Sigmoid colon (tissue), 7 donors: ENCODE data around the gene LRRK2. TPM values are rescaled to one million over a fixed set of nuclear protein-coding genes. Genes with fewer than 3 reads are reported as not detected.
"Not testable (repeated sequence)": the region's sequence is repeated elsewhere in the genome, so short reads cannot be mapped to it uniquely, and the experiment has no call there.

Source experiments
- DNase-seq: peaks from one replicate; pipeline ENCODE4 v3.0.0-alpha.2; 2019
- H3K27ac ChIP-seq, 4 donors: fragments of 200-600 bp; sonication (generic); one replicate each; pipeline ENCODE4 v1.5.1; 2016 to 2019; ENCODE audit warnings: mild to moderate bottlenecking in 1 of 4
- H3K27me3 ChIP-seq, 3 donors: fragments of 200-600 bp; sonication (generic); one replicate each; pipeline ENCODE4 v1.5.1; 2019; ENCODE audit warnings: mild to moderate bottlenecking in 1 of 3
- H3K36me3 ChIP-seq, 4 donors: fragments of 200-600 bp; sonication (generic); one replicate each; pipeline ENCODE4 v1.5.1; 2016 to 2019
- H3K4me1 ChIP-seq, 4 donors: fragments of 200-600 bp; sonication (generic); one replicate each; pipeline ENCODE4 v1.5.1; 2017 to 2019
- H3K4me3 ChIP-seq, 4 donors: fragments of 200-600 bp; sonication (generic); one replicate each; pipeline ENCODE4 v1.5.1; 2017 to 2019; ENCODE audit warnings: mild to moderate bottlenecking in 2 of 4, moderate library complexity in 1 of 4
- H3K9me3 ChIP-seq, 4 donors: fragments of 200-600 bp in 3 of 4; sonication (generic) in 3 of 4; one replicate each; pipeline versions ENCODE4 v1.5.1 to v1.6.1; 2013 to 2019
- CTCF ChIP-seq, 4 experiments: fragments of 450-650 bp in 3 of 4; fragments of 200-600 bp in 1 of 4; IDR thresholded peaks; one replicate each; pipeline ENCODE4 v1.5.1; 2016 to 2019; ENCODE audit warnings: antibody characterized with exemption in 4 of 4, mild to moderate bottlenecking in 3 of 4, moderate library complexity in 2 of 4
- EP300 ChIP-seq, 4 donors: sonication (generic); formaldehyde crosslinking; IDR thresholded peaks; one replicate each; pipeline ENCODE4 v1.6.1; 2017; ENCODE audit warnings: antibody characterized with exemption in 4 of 4
- POLR2A ChIP-seq, 2 donors: fragments of 450-650 bp; IDR thresholded peaks; one replicate each; pipeline ENCODE4 v1.6.1; 2016; ENCODE audit warnings: antibody characterized with exemption in 2 of 2, mild to moderate bottlenecking in 2 of 2, moderate library complexity in 2 of 2
- POLR2AphosphoS5 ChIP-seq, 4 donors: sonication (generic); formaldehyde crosslinking; IDR thresholded peaks; one replicate each; pipeline ENCODE4 v1.6.1; 2017; ENCODE audit warnings: antibody characterized with exemption in 4 of 4
- WGBS, 2 donors: extraction: QIAGEN DNeasy Blood & Tissue Kit; methylation state at CpG; one replicate each; pipeline ENCODE4 v1.1.7; 2013; 5-methylcytosine and 5-hydroxymethylcytosine counted together
- intact Hi-C: fragments of 100-400 bp; cut with DNase I; formaldehyde crosslinking; loops from one replicate; pipeline ENCODE4 v1.15.1; 2023
- polyA plus RNA-seq, 3 donors: library from polyadenylated mRNA; stranded (reverse); fragments of 200-250 nt; gene quantifications; one replicate each; pipeline ENCODE4 v1.2.3, GENCODE V29; 2013
- total RNA-seq, 4 donors: library from RNA; depleted of rRNA; stranded (reverse); fragments of >200 nt; gene quantifications; one replicate each; pipeline ENCODE4 v1.1.0, GENCODE V29; 2016
- donor health status: healthy with polysubstance abuse.
- donor health status: Bipolar disorder and iron deficiency.
- donor health status: healthy.

Gene LRRK2
- total and polyA plus RNA-seq, 7 donors = 0.92 to 29.9 (median 18.7) TPM

GRCh38 chr12:40376533-40377267 lies 151.9 kb downstream of the LRRK2 start:
- no peak for DNase-seq
- TF ChIP-seq EP300 (IDR thresholded peaks at IDR 0.05) = no peak
- no peak for TF ChIP-seq POLR2A (IDR thresholded peaks at IDR 0.05)
- TF ChIP-seq CTCF (IDR thresholded peaks at IDR 0.05) = no peak
- TF ChIP-seq POLR2AphosphoS5 (IDR thresholded peaks at IDR 0.05) = no peak
- H3K27ac ChIP-seq = no peak overlapping the region
- H3K27me3 ChIP-seq = no peaks in the 10 kb centered on the region
- H3K4me1 ChIP-seq = no peaks in the 10 kb centered on the region
- intact Hi-C loops = no loop called here
- H3K36me3 ChIP-seq = no peaks in the 10 kb centered on the region
- no peak overlapping the region for H3K4me3 ChIP-seq
- no peaks in the 10 kb centered on the region for H3K9me3 ChIP-seq
- 87 to 90% methylated on average over 5 of the region's 5 CpGs for WGBS, 2 donors

- Histone ChIP-seq H3K9me3 (no peaks in the 10 kb centered on the region), H3K27ac (no peak overlapping the region), H3K4me3 (no peak overlapping the region), H3K36me3 (no peaks in the 10 kb centered on the region), H3K27me3 (no peaks in the 10 kb centered on the region), H3K4me1 (no peaks in the 10 kb centered on the region)
- 73 to 85% methylated on average over 1 of the region's 1 CpG for WGBS, 2 donors
- TF ChIP-seq POLR2A (IDR thresholded peaks at IDR 0.05) (no peak), EP300 (IDR thresholded peaks at IDR 0.05) (no peak), CTCF (IDR thresholded peaks at IDR 0.05) (no peak), POLR2AphosphoS5 (IDR thresholded peaks at IDR 0.05) (no peak)
- no peak for DNase-seq
- intact Hi-C loops = no loop called here
These were observed 153.9 kb downstream of the LRRK2 start for GRCh38 chr12:40378691-40379090.

- no peak for TF ChIP-seq EP300 (IDR thresholded peaks at IDR 0.05)
- no peak for TF ChIP-seq POLR2A (IDR thresholded peaks at IDR 0.05)
- TF ChIP-seq CTCF (IDR thresholded peaks at IDR 0.05) = no peak
- TF ChIP-seq POLR2AphosphoS5 (IDR thresholded peaks at IDR 0.05) = no peak
- intact Hi-C loops = no loop called here
- Histone ChIP-seq H3K4me1 (no peaks in the 10 kb centered on the region), H3K36me3 (no peaks in the 10 kb centered on the region), H3K4me3 (no peak overlapping the region), H3K27me3 (no peaks in the 10 kb centered on the region), H3K9me3 (no peaks in the 10 kb centered on the region), H3K27ac (no peak overlapping the region)
- WGBS, 2 donors = 39 to 61% methylated on average over 1 of the region's 1 CpG
- DNase-seq = no peak
These were observed 157.4 kb downstream of the LRRK2 start for GRCh38 chr12:40382217-40382616.

- H3K36me3 ChIP-seq, H3K27me3 ChIP-seq, DNase-seq, intact Hi-C loops, H3K27ac ChIP-seq, H3K4me3 ChIP-seq, H3K4me1 ChIP-seq, H3K9me3 ChIP-seq: not testable (repeated sequence)
- WGBS, 2 donors = 74 to 86% methylated on average over 3 of the region's 3 CpGs
These were observed 162.5 kb downstream of the LRRK2 start for GRCh38 chr12:40387279-40387678.

- H3K9me3 ChIP-seq = no peaks in the 10 kb centered on the region
- no peaks in the 10 kb centered on the region for H3K36me3 ChIP-seq
- WGBS, 2 donors = 27 to 75% methylated on average over 2 of the region's 2 CpGs
- H3K27ac ChIP-seq = no peak overlapping the region
- intact Hi-C loops = no loop called here
- no peaks in the 10 kb centered on the region for H3K4me1 ChIP-seq
- no peak overlapping the region for H3K4me3 ChIP-seq
- no peak for DNase-seq
- TF ChIP-seq POLR2AphosphoS5 (IDR thresholded peaks at IDR 0.05) (no peak), POLR2A (IDR thresholded peaks at IDR 0.05) (no peak), EP300 (IDR thresholded peaks at IDR 0.05) (no peak), CTCF (IDR thresholded peaks at IDR 0.05) (no peak)
- H3K27me3 ChIP-seq = no peaks in the 10 kb centered on the region
These were observed 166.2 kb downstream of the LRRK2 start for GRCh38 chr12:40390980-40391379.
